ENCODE data around the gene ICA1L.

Gene ICA1L

DNA sequence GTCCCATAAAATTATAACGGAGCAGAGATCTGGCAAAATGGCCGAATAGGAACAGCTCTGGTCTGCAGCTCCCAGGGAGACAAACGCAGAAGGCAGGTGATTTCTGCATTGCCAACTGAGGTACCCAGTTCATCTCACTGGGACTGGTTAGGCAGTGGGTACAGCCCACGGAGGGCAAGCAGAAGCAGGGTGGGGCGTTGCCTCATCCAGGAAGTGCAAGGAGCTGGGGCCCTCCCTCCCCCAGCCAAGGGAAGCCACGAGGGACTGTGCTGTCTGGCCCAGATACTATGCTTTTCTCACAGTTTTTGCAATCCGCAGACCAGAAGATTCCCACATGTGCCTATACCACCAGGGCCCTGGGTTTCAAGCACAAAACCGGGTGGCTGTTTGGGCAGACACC is 22.8 kb downstream of the ICA1L start:
- H3K79me2 ChIP-seq (ENCODE audit: insufficient read depth, low read length), result no peaks in the 10 kb centered on the region
- H3K4me2 ChIP-seq (ENCODE audit: low read length), result peak overlapping the region; percentile 5; the same call in 1 of the 2 replicates
- no peaks in the 10 kb centered on the region for H4K20me1 ChIP-seq (ENCODE audit: insufficient read depth, low read length)
- no peaks in the 10 kb centered on the region for H3K36me3 ChIP-seq (ENCODE audit: insufficient read depth, low read length)
- H3F3A ChIP-seq (ENCODE audit: insufficient read depth, low read length), result no peaks in the 10 kb centered on the region
- no peak overlapping the region for H3K4me3 ChIP-seq (ENCODE audit: low read depth, low read length, poor library complexity, severe bottlenecking)
- H3K9me3 ChIP-seq (ENCODE audit: low read length), result no peaks in the 10 kb centered on the region
- no peaks in the 10 kb centered on the region for H3K9me2 ChIP-seq (ENCODE audit: low read depth, low read length)
- H3K4me1 ChIP-seq (ENCODE audit: insufficient read depth, low read length, severe bottlenecking), result peaks cover 19% of the 10 kb centered on the region
- no peaks in the 10 kb centered on the region for H3K27me3 ChIP-seq (ENCODE audit: insufficient read depth, low read length)
- TF ChIP-seq EZH2 (IDR thresholded peaks at IDR 0.05; ENCODE audit: borderline replicate concordance, low read length), result no peak
- TF ChIP-seq, protein P1, sequence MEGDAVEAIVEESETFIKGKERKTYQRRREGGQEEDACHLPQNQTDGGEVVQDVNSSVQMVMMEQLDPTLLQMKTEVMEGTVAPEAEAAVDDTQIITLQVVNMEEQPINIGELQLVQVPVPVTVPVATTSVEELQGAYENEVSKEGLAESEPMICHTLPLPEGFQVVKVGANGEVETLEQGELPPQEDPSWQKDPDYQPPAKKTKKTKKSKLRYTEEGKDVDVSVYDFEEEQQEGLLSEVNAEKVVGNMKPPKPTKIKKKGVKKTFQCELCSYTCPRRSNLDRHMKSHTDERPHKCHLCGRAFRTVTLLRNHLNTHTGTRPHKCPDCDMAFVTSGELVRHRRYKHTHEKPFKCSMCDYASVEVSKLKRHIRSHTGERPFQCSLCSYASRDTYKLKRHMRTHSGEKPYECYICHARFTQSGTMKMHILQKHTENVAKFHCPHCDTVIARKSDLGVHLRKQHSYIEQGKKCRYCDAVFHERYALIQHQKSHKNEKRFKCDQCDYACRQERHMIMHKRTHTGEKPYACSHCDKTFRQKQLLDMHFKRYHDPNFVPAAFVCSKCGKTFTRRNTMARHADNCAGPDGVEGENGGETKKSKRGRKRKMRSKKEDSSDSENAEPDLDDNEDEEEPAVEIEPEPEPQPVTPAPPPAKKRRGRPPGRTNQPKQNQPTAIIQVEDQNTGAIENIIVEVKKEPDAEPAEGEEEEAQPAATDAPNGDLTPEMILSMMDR (IDR thresholded peaks at IDR 0.05; ENCODE audit: low read length), result no peak
- no peak overlapping the region for H2AFZ ChIP-seq (ENCODE audit: low read length)
- H3K27ac ChIP-seq (ENCODE audit: low read depth, low read length, poor library complexity, severe bottlenecking), result no peak overlapping the region
- no peak overlapping the region; the same call in 1 of the 2 replicates for H3K9ac ChIP-seq (ENCODE audit: low read length)

DNA sequence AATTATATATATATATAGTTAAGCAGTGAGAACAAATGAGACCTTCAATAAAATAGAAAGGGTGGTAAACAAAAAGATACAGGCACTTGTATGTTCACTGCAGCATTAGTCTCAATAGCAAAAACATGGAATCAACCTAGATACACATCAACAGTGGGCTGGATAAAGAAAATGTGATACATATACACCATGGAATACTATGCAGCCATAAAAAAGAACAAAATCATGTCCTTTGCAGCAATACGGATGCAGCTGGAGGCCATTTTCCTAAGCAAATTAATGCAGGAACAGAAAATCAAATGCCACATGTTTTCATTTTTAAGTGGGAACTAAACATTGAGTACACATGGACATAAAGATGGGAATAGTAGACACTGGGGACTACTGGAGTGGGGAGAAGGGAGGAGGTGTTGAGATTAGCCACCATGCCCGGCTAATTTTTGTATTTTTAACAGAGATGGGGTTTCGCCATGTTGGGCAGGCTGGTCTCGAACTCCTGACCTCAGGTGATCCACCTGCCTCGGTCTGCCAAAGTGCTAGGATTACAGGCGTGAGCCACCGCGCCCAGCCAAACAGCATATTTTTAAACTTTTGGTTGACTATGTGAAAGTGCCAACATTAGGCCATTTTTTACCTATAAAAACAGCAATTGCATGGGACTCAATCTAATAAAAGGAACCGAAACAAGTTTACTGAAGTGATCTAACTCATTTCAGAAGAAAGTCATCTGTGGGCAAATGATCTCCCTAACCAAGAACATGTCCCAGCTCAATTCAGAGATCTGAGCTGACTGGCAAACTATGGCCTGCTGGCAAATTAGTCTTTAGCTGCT is 23.7 kb downstream of the ICA1L start:
- Histone ChIP-seq H3K79me2 (ENCODE audit: insufficient read depth, low read length) (no peaks in the 10 kb centered on the region), H3K4me2 (ENCODE audit: low read length) (no peak overlapping the region), H3K9ac (ENCODE audit: low read length) (no peak overlapping the region), H3F3A (ENCODE audit: insufficient read depth, low read length) (no peaks in the 10 kb centered on the region), H3K4me1 (ENCODE audit: insufficient read depth, low read length, severe bottlenecking) (peaks cover 19% of the 10 kb centered on the region), H2AFZ (ENCODE audit: low read length) (no peak overlapping the region), H4K20me1 (ENCODE audit: insufficient read depth, low read length) (no peaks in the 10 kb centered on the region), H3K4me3 (ENCODE audit: low read depth, low read length, poor library complexity, severe bottlenecking) (no peak overlapping the region), H3K9me2 (ENCODE audit: low read depth, low read length) (no peaks in the 10 kb centered on the region), H3K36me3 (ENCODE audit: insufficient read depth, low read length) (no peaks in the 10 kb centered on the region; the same call in 1 of the 2 replicates), H3K27me3 (ENCODE audit: insufficient read depth, low read length) (no peaks in the 10 kb centered on the region), H3K27ac (ENCODE audit: low read depth, low read length, poor library complexity, severe bottlenecking) (no peak overlapping the region), H3K9me3 (ENCODE audit: low read length) (peaks cover 8% of the 10 kb centered on the region)
- TF ChIP-seq EZH2 (IDR thresholded peaks at IDR 0.05; ENCODE audit: borderline replicate concordance, low read length), result no peak
- TF ChIP-seq, protein P1 (IDR thresholded peaks at IDR 0.05; ENCODE audit: low read length), result no peak

DNA sequence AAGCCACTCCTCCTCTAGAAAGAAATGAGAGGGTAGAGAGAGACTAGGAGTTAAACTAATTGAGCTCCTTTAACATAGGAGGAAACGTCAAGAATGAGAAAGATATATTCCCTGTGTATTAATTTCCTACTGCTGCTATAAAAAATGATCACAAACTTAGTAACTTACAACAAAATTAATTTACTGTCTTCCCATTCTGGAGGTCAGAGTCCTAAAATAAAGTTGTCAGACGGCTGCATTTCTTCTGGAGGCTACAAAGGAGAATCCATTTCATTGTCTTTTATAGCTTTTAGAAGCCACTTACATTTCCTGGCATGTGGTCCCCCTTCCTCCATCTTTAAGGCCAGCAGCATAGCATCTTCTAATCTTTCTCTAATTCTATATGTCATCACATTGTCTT is 26.9 kb downstream of the ICA1L start:
- Histone ChIP-seq H3F3A (ENCODE audit: insufficient read depth, low read length) (no peaks in the 10 kb centered on the region), H3K4me1 (ENCODE audit: insufficient read depth, low read length, severe bottlenecking) (peaks cover 18% of the 10 kb centered on the region), H3K79me2 (ENCODE audit: insufficient read depth, low read length) (no peaks in the 10 kb centered on the region), H3K4me2 (ENCODE audit: low read length) (no peak overlapping the region), H4K20me1 (ENCODE audit: insufficient read depth, low read length) (no peaks in the 10 kb centered on the region), H3K9ac (ENCODE audit: low read length) (no peak overlapping the region), H3K9me3 (ENCODE audit: low read length) (peaks cover 16% of the 10 kb centered on the region), H3K9me2 (ENCODE audit: low read depth, low read length) (no peaks in the 10 kb centered on the region), H3K36me3 (ENCODE audit: insufficient read depth, low read length) (no peaks in the 10 kb centered on the region; the same call in 1 of the 2 replicates), H2AFZ (ENCODE audit: low read length) (no peak overlapping the region), H3K4me3 (ENCODE audit: low read depth, low read length, poor library complexity, severe bottlenecking) (no peak overlapping the region), H3K27ac (ENCODE audit: low read depth, low read length, poor library complexity, severe bottlenecking) (no peak overlapping the region), H3K27me3 (ENCODE audit: insufficient read depth, low read length) (no peaks in the 10 kb centered on the region)
- TF ChIP-seq EZH2 (IDR thresholded peaks at IDR 0.05; ENCODE audit: borderline replicate concordance, low read length), result no peak
- TF ChIP-seq, protein P1 (IDR thresholded peaks at IDR 0.05; ENCODE audit: low read length), result no peak
